H1 (cell line): ENCODE measurements around the gene C5orf34. TPM values are rescaled to one million over a fixed set of nuclear protein-coding genes. Genes with fewer than 3 reads are reported as not detected.
A peak's percentile ranks its signal among the peaks of the same experiment; 100 is the strongest.

Source experiments
- CTCF ChIA-PET: fragments of 300-600 bp; sonication (Branson Sonifier 250); formaldehyde crosslinking; loops from one replicate; lab custom pipeline; 2021; ENCODE audit not compliant: partially characterized antibody; lab: Charles Lee
- POLR2A ChIA-PET: fragments of 300-600 bp; sonication (Branson Sonifier 250); formaldehyde crosslinking; loops from one replicate; lab custom pipeline; 2021; ENCODE audit warnings: inconsistent platforms; ENCODE audit not compliant: partially characterized antibody; lab: Charles Lee
- DNase-seq, 2 experiments: peaks; one replicate each; pipeline versions ENCODE4 v3.0.0 to v3.0.0-alpha.2; 2010 to 2022; ENCODE audit warnings: low spot score in 2 of 2, low read depth in 1 of 2, mixed read lengths in 1 of 2
- FAIRE-seq: peaks from 2 replicates; lab custom pipeline; 2011; peaks lifted over from hg19 to GRCh38; lab: Jason Lieb, UNC
- H2AFZ ChIP-seq: 2 replicates; pipeline ENCODE4 v1.8.1; 2012; ENCODE audit warnings: low read length, inconsistent platforms
- H2AK5ac ChIP-seq: 2 replicates; pipeline ENCODE4 v1.6.1; 2013; ENCODE audit warnings: low read depth, low read length
- H2BK120ac ChIP-seq: replicated peaks from 2 replicates; pipeline ENCODE3; 2013; ENCODE audit warnings: low read depth, low read length, inconsistent platforms
- H2BK12ac ChIP-seq: 2 replicates; pipeline ENCODE4 v1.6.1; 2013; ENCODE audit warnings: low read depth, low read length
- H2BK15ac ChIP-seq: 2 replicates; pipeline ENCODE4 v1.6.1; 2013; ENCODE audit warnings: low read length
- H2BK20ac ChIP-seq: 2 replicates; pipeline ENCODE4 v1.6.1; 2013; ENCODE audit warnings: low read length
- H2BK5ac ChIP-seq: 2 replicates; pipeline ENCODE4 v1.6.1; 2013; ENCODE audit warnings: low read depth, low read length
- H3K14ac ChIP-seq: 2 replicates; pipeline ENCODE4 v1.6.1; 2013; ENCODE audit warnings: inconsistent platforms; ENCODE audit not compliant: insufficient read length
- H3K18ac ChIP-seq: 2 replicates; pipeline ENCODE4 v1.6.1; 2013; ENCODE audit warnings: low read length; ENCODE audit errors: extremely low read depth
- H3K23ac ChIP-seq: 2 replicates; pipeline ENCODE4 v1.6.1; 2013; ENCODE audit warnings: inconsistent platforms; ENCODE audit not compliant: insufficient read length
- H3K23me2 ChIP-seq: 2 replicates; pipeline ENCODE4 v1.6.1; 2013; ENCODE audit warnings: low read depth, low read length
- H3K27ac ChIP-seq: 2 replicates; pipeline ENCODE4 v1.6.1; 2011; ENCODE audit warnings: low read depth, low read length, inconsistent platforms
- H3K27me3 ChIP-seq, 4 experiments: replicated peaks in 1 of 4; 1 replicate in 1 of 4; 2 replicates in 3 of 4; pipeline versions ENCODE4 v1.6.1 to v1.8.1; 2011 to 2013; ENCODE audit warnings: low read length in 3 of 4, mild to moderate bottlenecking in 3 of 4, inconsistent platforms in 2 of 4, mixed read lengths in 2 of 4, moderate library complexity in 1 of 4; ENCODE audit not compliant: control insufficient read depth in 3 of 4, insufficient read depth in 3 of 4; ENCODE audit errors: extremely low read depth in 1 of 4
- H3K36me3 ChIP-seq, 4 experiments: 2 replicates each; pipeline versions ENCODE4 v1.6.1 to v1.8.1; 2011 to 2013; ENCODE audit warnings: mild to moderate bottlenecking in 4 of 4, low read length in 3 of 4, moderate library complexity in 2 of 4, control low read depth in 1 of 4, inconsistent platforms in 1 of 4; ENCODE audit not compliant: insufficient read depth in 4 of 4, control insufficient read depth in 2 of 4
- H3K4ac ChIP-seq: replicated peaks from 2 replicates; pipeline ENCODE3; 2013; ENCODE audit warnings: low read length, low read depth, mixed read lengths, inconsistent platforms; ENCODE audit not compliant: insufficient read length
- H3K4me1 ChIP-seq, 4 experiments: replicated peaks in 1 of 4; 1 replicate in 1 of 4; 2 replicates in 3 of 4; pipeline versions ENCODE4 v1.6.1 to v1.8.1; 2011 to 2013; ENCODE audit warnings: low read length in 3 of 4, inconsistent platforms in 2 of 4, mixed read lengths in 1 of 4; ENCODE audit not compliant: insufficient read depth in 4 of 4, control insufficient read depth in 3 of 4
- H3K4me2 ChIP-seq, 2 experiments: 2 replicates each; pipeline versions ENCODE4 v1.6.1 to v1.8.1; 2011 to 2013; ENCODE audit warnings: low read depth in 2 of 2, low read length in 2 of 2, control low read depth in 1 of 2, inconsistent platforms in 1 of 2, mild to moderate bottlenecking in 1 of 2; ENCODE audit not compliant: insufficient read depth in 1 of 2
- H3K4me3 ChIP-seq, 4 experiments: fragments of 200-600, 300-600 bp in 1 of 4; sonication (generic), shearing (Covaris generic), sonication (Bioruptor Twin) in 1 of 4; 2 replicates each; pipeline versions ENCODE4 v1.5.1 to v1.8.1; 2011 to 2016; ENCODE audit warnings: low read length in 4 of 4, low read depth in 3 of 4, control low read depth in 2 of 4, inconsistent platforms in 2 of 4, mild to moderate bottlenecking in 2 of 4, mixed read lengths in 1 of 4, moderate library complexity in 1 of 4; ENCODE audit not compliant: insufficient read depth in 2 of 4; ENCODE audit errors: extremely low read depth in 1 of 4
- H3K56ac ChIP-seq: replicated peaks from 2 replicates; pipeline ENCODE3; 2013; ENCODE audit warnings: low read depth, mild to moderate bottlenecking, mixed read lengths, low read length, inconsistent platforms; ENCODE audit not compliant: insufficient read length
- H3K79me1 ChIP-seq: 2 replicates; pipeline ENCODE4 v1.6.1; 2013; ENCODE audit warnings: low read depth, low read length, control low read depth
- H3K79me2 ChIP-seq, 2 experiments: 2 replicates each; pipeline versions ENCODE4 v1.6.1 to v1.8.1; 2012 to 2013; ENCODE audit warnings: low read length in 2 of 2, mild to moderate bottlenecking in 2 of 2, inconsistent platforms in 1 of 2; ENCODE audit not compliant: insufficient read depth in 2 of 2, control insufficient read depth in 1 of 2
- H3K9ac ChIP-seq, 4 experiments: replicated peaks in 1 of 4; 1 replicate in 1 of 4; 2 replicates in 3 of 4; pipeline versions ENCODE4 v1.6.1 to v1.8.1; 2011 to 2013; ENCODE audit warnings: low read depth in 3 of 4, low read length in 3 of 4, control low read depth in 2 of 4, mild to moderate bottlenecking in 2 of 4, moderate library complexity in 2 of 4, inconsistent platforms in 1 of 4; ENCODE audit errors: extremely low read depth in 1 of 4
- H3K9me3 ChIP-seq, 2 experiments: 2 replicates each; pipeline versions ENCODE4 v1.6.1 to v1.8.1; 2012 to 2013; ENCODE audit warnings: mild to moderate bottlenecking in 2 of 2, moderate library complexity in 2 of 2, control low read depth in 1 of 2, inconsistent platforms in 1 of 2, low read depth in 1 of 2, low read length in 1 of 2, mixed read lengths in 1 of 2; ENCODE audit not compliant: insufficient read depth in 2 of 2
- H4K20me1 ChIP-seq, 2 experiments: replicated peaks in 1 of 2; 2 replicates each; pipeline versions ENCODE3 to v1.8.1; 2011 to 2013; ENCODE audit warnings: inconsistent platforms in 2 of 2, low read length in 2 of 2, mild to moderate bottlenecking in 1 of 2; ENCODE audit not compliant: insufficient read depth in 2 of 2, control insufficient read depth in 1 of 2
- H4K5ac ChIP-seq: 2 replicates; pipeline ENCODE4 v1.6.1; 2013; ENCODE audit warnings: low read length, low read depth, mixed read lengths, inconsistent platforms; ENCODE audit not compliant: insufficient read length
- H4K8ac ChIP-seq: 2 replicates; pipeline ENCODE4 v1.8.0; 2013; ENCODE audit warnings: mild to moderate bottlenecking, moderate library complexity, low read length, inconsistent platforms; ENCODE audit not compliant: insufficient read depth; ENCODE audit errors: extremely low read depth
- H4K91ac ChIP-seq: replicated peaks from 2 replicates; pipeline ENCODE3; 2013; ENCODE audit warnings: low read length, mixed read lengths, inconsistent platforms; ENCODE audit not compliant: insufficient read length
- ATF3 ChIP-seq: IDR thresholded peaks from 2 replicates; pipeline ENCODE4 v1.6.1; 2011; ENCODE audit warnings: low read depth, mild to moderate bottlenecking, low read length; ENCODE audit not compliant: insufficient read depth
- BACH1 ChIP-seq: IDR thresholded peaks from 2 replicates; pipeline ENCODE4 v1.6.1; 2012; ENCODE audit warnings: low read length, improper control_type of control experiment
- KDM1A ChIP-seq: fragments of 200-600, 300-600 bp; sonication (generic); IDR thresholded peaks from 2 replicates; pipeline ENCODE4 v1.7.1; 2016; ENCODE audit warnings: mild to moderate bottlenecking, low read length, borderline replicate concordance
- KDM4A ChIP-seq: IDR thresholded peaks from one replicate; pipeline ENCODE4 v1.7.1; 2012; ENCODE audit warnings: low read depth, mild to moderate bottlenecking, moderate library complexity, low read length, inconsistent platforms; ENCODE audit not compliant: severe bottlenecking
- RAD21 ChIP-seq, 2 experiments: IDR thresholded peaks in 1 of 2; conservative IDR thresholded peaks in 1 of 2; 2 replicates each; pipeline ENCODE4 v1.6.1; 2011; ENCODE audit warnings: low read depth in 2 of 2, low read length in 2 of 2, improper control_type of control experiment in 1 of 2, inconsistent platforms in 1 of 2, mild to moderate bottlenecking in 1 of 2, moderate library complexity in 1 of 2
- SP4 ChIP-seq: IDR thresholded peaks from 2 replicates; pipeline ENCODE4 v1.6.1; 2012; ENCODE audit warnings: low read length, inconsistent platforms
- SUZ12 ChIP-seq: fragments of 200-600 bp; sonication (generic); IDR thresholded peaks from 2 replicates; pipeline ENCODE4 v1.6.1; 2012; ENCODE audit warnings: mild to moderate bottlenecking, inconsistent platforms, low read length, moderate library complexity, mixed read lengths
- TAF1 ChIP-seq: IDR thresholded peaks from 2 replicates; pipeline ENCODE4 v1.6.1; 2011; ENCODE audit warnings: mild to moderate bottlenecking, low read depth, low read length
- WGBS, 2 experiments: shearing (Covaris generic) in 1 of 2; methylation state at CpG; one replicate each; pipeline versions ENCODE4 v1.1.6 to v1.1.7; 2013 to 2015; ENCODE audit warnings: low lambda C conversion rate in 2 of 2, mixed read lengths in 2 of 2, inconsistent platforms in 1 of 2, low coverage in 1 of 2, missing lambda C conversion rate in 1 of 2; ENCODE audit not compliant: insufficient replicate concordance in 2 of 2, insufficient coverage in 1 of 2, insufficient read length in 1 of 2; ENCODE audit errors: extremely low coverage in 1 of 2, missing lambda C conversion rate in 1 of 2; 5-methylcytosine and 5-hydroxymethylcytosine counted together
- polyA plus RNA-seq, 7 experiments: library from polyadenylated mRNA; depleted of rRNA in 3 of 7; stranded (reverse) in 5 of 7; unstranded in 2 of 7; fragments of >200 nt in 5 of 7; fragments of 200-250 nt in 2 of 7; gene quantifications; 1 replicate in 5 of 7; 2 replicates in 1 of 7; 4 replicates in 1 of 7; pipeline versions ENCODE4 v1.2.1 to v1.2.3, GENCODE V29; 2011 to 2013; ENCODE audit warnings: missing spikeins in 2 of 7, mixed read lengths in 2 of 7
- total RNA-seq: library from RNA; stranded (reverse); fragmentation: NEBNext Ultra II Directional; extraction: Animal tissue kit (Norgen Biotek cat#: 25700); gene quantifications from 2 replicates; pipeline ENCODE4 v1.2.1, GENCODE V29; 2021

The C5orf34 gene
- total and polyA plus RNA-seq, 2 of the 8 experiments (the other 6 are each of a cell fraction or from before 2014, with no cell fraction given): 6.8 to 8.6 TPM

- FAIRE-seq (no peak), DNase-seq (no peak)
- Histone ChIP-seq H3K23me2 (peaks cover 6% of the 10 kb centered on the region; the same call in 1 of the 2 replicates), H3K23ac (no peak overlapping the region), H3K4ac (no peak overlapping the region), H4K20me1 (no peaks in the 10 kb centered on the region), H3K18ac (no peak overlapping the region), H3K79me2 (peaks cover 0 to 19% of the 10 kb centered on the region in 2 experiments; a peak in 3 of 4 replicates), H2AFZ (peak overlapping the region; percentile 37; the same call in 1 of the 2 replicates), H2BK15ac (no peak overlapping the region), H4K91ac (no peak overlapping the region), H3K14ac (no peak overlapping the region), H3K4me3 (peak overlapping the region; percentile 77 to 88 (median 86); a peak in 5 of 8 replicates), H4K5ac (no peak overlapping the region), H3K27me3 (no peaks in the 10 kb centered on the region), H2AK5ac (no peak overlapping the region), H2BK20ac (no peak overlapping the region), H3K4me2 (peak overlapping the region; percentile 70 to 84), H3K56ac (peak overlapping the region; percentile 77), H3K4me1 (peaks cover 0 to 4% (median 0%) of the 10 kb centered on the region in 4 experiments; a peak in 2 of 7 replicates), H3K9ac (peak overlapping the region in 2 of 4 experiments; percentile 48 to 62; a peak in 4 of 7 replicates), H4K8ac (no peak overlapping the region), H2BK12ac (no peak overlapping the region), H3K79me1 (no peaks in the 10 kb centered on the region), H3K27ac (peak overlapping the region; percentile 49; the same call in 1 of the 2 replicates), H3K9me3 (peaks cover 0 to 14% of the 10 kb centered on the region in 2 experiments; a peak in 2 of 4 replicates), H3K36me3 (peaks cover 0 to 2% (median 0%) of the 10 kb centered on the region in 4 experiments; a peak in 1 of 8 replicates), H2BK5ac (no peak overlapping the region), H2BK120ac (no peak overlapping the region)
- ChIA-PET POLR2A (interaction anchor here (0.9 to 2.4 kb wide), 7 partner anchors 9 to 106 kb away, joined by 3 to 19 read pairs (median 3); partner anchors contain the start of gene PAIP1), CTCF (interaction anchor here (0.9 kb wide), 1 partner anchor 31 kb away, joined by 3 read pairs; no protein-coding TSS in a partner anchor)
- 83% methylated on average over 1 of the region's 1 CpG; no CpG with 5 or more reads in 1 of the 2 experiments for WGBS, 2 experiments
- TF ChIP-seq KDM4A: peak; percentile 1
- no peak for TF ChIP-seq RAD21 (IDR thresholded peaks at IDR 0.05 in 1 of 2, conservative IDR thresholded peaks at IDR 0.05 in 1 of 2; ENCODE audit: low read depth in 2 of 2, low read length in 2 of 2)
- no peak for TF ChIP-seq SP4
- TF ChIP-seq BACH1: no peak
- no peak for TF ChIP-seq SUZ12
- no peak for TF ChIP-seq ATF3
- no peak for TF ChIP-seq TAF1
- TF ChIP-seq KDM1A: no peak
Measured at GRCh38 chr5:43515678-43516048, 715 bp upstream of the C5orf34 start.
